GM11168 (cell line): Measurements from ENCODE around the gene TTLL1.

Source experiments
- in situ Hi-C: fragments of 300-500 bp; cut with MboI; formaldehyde crosslinking; loops from one replicate; pipeline ENCODE4 v1.12.0; 2022; ENCODE audit warnings: low sequenced_read_pairs; ENCODE audit not compliant: unreplicated experiment

TTLL1 gene

DNA sequence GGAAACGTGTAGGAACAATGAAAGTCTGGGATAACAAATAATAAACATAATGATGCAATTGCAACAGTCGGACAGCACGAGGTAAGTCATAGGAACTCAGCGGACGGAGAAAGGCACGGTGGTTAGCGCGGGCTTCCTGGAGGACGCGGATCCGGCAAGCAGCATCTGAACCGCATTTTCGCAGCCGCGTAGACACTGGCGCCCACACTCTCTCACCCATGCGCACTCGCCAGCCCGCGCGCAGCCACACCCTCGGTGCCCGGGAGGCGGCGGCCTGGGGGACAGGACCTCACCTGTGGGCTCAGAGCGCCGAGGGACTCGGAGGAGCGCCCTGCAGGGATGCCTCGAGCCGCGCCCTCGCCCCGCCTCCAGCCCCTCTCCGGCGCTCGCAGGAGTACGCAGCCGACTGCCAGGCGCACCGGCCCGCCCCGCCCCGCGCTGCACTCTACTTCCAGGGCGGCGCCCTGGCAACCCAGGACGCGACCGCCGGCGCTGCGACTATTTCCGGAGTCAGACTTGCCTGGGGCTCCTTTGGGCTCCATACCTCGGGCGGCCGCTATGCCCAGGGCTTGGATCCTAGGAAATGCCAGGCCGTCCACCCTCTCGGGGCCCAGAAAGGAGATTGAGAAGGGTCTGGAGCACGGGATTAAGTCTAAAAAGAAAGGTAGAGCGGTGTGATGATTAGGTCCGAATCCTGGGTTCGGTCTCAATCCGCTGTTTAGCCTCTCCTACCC, at the start of gene TTLL1:
Gene TTLL1, minus strand, starts transcription at position 408 of the 734 bp plus-strand sequence. CDS start 13,805 bp downstream, outside the sequence.
- in situ Hi-C loops = no loop called here

GRCh38 chr22:43136801-43137200, 47.6 kb upstream of the TTLL1 start:
- in situ Hi-C loops = no loop called here

- in situ Hi-C loops = no loop called here
Measured at GRCh38 chr22:43136255-43136654, 47.1 kb upstream of the TTLL1 start.

- in situ Hi-C loops = no loop called here
Measured at GRCh38 chr22:43135565-43135964, 46.4 kb upstream of the TTLL1 start.

DNA sequence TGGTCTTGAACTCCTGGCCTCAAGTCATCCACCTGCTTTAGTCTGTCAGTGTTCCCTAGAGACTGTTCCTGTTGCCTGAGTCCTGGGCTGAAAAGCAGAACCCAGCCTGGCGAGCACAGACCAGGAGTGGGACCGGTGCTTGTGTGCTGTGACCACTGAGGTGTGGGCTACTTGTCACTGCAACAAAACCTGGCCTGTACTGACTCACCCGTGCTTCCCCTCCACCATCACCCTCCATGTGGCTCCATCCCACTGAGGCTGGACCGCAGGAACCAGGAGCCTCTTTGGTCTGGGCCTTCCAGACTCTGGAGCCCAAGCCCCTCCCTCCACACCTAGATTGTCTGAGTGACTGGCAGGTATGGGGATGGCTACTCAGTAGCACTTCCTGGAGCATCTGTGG, 45.4 kb upstream of the TTLL1 start:
- in situ Hi-C loops = no loop called here

DNA sequence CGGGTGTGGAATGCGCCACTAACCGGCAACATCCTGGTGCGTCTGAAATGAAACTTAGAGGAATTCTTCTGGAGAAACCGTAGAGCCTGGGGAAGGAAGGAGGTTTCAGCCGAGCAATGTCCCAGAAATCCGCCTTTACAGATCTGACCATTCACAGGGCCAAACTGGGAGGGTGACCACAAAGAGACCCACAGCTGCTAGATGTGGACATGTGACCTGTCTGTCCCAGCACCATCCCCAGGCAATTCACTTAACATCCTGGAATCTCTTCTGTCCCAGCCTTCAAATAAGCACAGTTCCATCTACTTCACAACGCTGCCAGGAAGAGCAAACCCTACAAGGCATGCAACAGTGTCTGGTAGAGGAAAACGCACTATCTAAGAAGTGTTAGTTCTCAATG, 44.2 kb upstream of the TTLL1 start:
- in situ Hi-C loops = no loop called here

- in situ Hi-C loops = no loop called here
Measured at GRCh38 chr22:43131773-43132501, 42.7 kb upstream of the TTLL1 start.

- in situ Hi-C loops = no loop called here
Measured at GRCh38 chr22:43129426-43130425, 40.5 kb upstream of the TTLL1 start.

DNA sequence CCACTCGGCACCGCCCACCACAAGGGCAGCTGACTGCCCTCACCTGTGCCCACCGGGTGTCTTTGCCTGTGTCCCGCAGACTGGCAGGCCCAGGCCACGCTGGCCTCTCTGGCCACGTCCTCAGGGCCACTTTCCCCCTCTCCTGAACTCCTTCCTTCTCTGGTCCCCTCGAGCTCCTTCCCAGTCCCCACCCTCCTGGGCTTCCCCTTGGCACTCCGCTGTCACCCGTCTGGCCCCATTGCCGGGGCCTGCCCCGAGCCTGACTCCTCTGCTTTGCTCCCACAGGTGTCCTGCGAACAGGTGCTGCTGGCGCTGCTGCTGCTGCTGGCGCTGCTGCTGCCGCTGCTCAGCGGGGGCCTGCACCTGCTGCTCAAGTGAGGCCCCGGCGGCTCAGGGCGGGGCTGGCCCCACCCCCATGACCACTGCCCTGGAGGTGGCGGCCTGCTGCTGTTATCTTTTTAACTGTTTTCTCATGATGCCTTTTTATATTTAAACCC, 39.8 kb upstream of the TTLL1 start:
- in situ Hi-C loops = no loop called here

DNA sequence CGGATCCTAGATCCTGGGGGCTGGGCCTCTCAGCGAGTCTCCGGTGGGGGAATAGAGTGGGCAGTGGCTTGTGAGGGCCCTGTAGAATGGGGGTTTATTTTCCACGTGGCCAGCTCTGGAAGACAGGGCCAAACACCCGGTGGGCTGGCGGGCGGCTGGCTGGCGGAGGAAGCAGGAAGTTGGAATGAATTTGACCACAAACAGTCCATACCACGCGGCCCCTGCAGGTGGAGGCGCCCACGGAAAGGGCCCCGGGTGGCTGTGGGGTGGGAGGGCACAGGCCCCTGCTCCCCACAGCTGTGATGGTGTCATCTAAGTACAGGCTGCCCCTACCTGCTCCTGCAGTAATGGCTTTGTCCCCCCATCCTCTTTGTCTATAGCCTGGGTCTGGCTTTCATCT, 38.9 kb upstream of the TTLL1 start:
- in situ Hi-C loops = no loop called here

GRCh38 chr22:43127166-43127908, 38.1 kb upstream of the TTLL1 start:
- in situ Hi-C loops = no loop called here

GRCh38 chr22:43126501-43127165, 37.4 kb upstream of the TTLL1 start:
- in situ Hi-C loops = no loop called here

DNA sequence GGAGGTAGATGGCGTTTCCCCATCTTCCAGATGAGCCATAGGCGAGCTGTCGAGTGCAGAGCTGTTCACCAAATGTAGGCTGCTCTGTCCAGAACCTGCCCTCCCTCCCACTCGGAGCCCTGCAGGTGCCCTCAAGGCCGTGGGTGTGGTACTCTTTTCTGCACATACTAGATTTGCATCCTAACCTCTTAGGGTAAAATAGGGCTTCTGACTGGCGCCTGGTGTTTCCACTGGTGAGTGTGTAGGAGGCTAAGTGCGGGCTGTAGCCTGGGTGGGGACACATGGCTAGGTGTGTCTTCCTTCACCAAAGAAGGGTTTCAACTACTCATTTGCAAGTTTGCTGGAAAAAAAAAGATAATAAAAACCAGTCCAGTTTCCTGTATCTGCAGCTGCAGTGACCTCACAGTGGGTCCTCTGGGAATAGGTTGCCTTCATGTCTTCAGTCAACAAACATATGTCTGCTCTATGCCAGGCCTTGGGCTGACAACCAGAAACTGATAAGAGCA, 29.8 kb upstream of the TTLL1 start:
- in situ Hi-C loops = no loop called here

DNA sequence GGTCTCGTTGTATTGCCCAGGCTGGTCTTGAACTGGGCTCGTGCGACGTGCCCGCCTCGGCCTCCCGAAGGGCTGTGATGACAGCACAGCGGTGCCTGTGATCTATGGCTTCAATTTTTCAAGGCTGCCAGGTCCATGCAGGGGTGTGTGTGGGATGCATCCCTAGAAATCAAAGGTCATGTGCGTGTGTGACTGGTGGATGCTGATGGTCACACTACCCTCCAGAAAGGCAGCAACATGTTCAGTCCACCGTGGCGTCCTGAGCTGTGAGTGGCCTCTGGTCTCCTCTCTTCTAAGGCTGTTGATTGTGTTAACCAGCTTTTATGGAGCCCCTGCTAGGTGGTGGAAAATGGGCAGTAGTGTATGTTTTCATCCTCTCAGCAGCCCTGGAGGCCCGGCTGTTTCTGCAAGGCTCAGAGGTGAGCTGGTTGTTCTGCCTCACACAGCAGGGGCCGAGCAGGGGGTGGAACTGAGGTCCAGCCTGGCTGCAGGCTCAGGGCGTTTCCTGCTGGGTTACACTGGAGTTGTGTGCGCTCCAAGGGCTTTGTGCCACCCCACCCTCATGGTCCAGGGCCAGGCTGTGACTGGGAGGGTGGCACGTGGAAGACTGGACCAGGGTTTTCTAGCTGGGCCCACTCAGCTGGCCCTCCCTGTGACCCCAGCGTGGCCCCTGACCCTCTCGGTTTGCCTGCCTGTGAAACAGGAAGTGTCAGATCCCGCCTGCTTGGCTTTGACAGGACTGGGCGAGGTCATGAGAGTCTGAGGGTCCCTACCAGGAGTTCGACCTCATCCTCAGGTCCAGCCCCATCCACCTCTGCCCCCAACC, 29.0 kb upstream of the TTLL1 start:
- in situ Hi-C loops = no loop called here

- in situ Hi-C loops = no loop called here
Measured at GRCh38 chr22:43116932-43117331, 27.7 kb upstream of the TTLL1 start.

- in situ Hi-C loops = no loop called here
Measured at GRCh38 chr22:43114958-43115357, 25.8 kb upstream of the TTLL1 start.

- in situ Hi-C loops = no loop called here
Measured at GRCh38 chr22:43113526-43114251, 24.5 kb upstream of the TTLL1 start.
